OCI-LY7 (cell line): ENCODE data around the gene COL15A1.

ENCODE experiments used
- EZH2phosphoT487 ChIP-seq: fragments of 200-600 bp; sonication (generic); IDR thresholded peaks from 2 replicates; pipeline ENCODE4 v1.6.1; 2018; ENCODE audit warnings: low read depth, borderline replicate concordance, mild to moderate bottlenecking, mixed run types, antibody characterized with exemption, low read length, moderate library complexity, mixed read lengths
- TF ChIP-seq, protein P1 (sequence below): fragments of 200-600 bp; sonication (generic); conservative IDR thresholded peaks from 2 replicates; pipeline ENCODE4 v1.5.1; 2014; ENCODE audit warnings: mild to moderate bottlenecking, antibody characterized with exemption, low read length, moderate library complexity, mixed read lengths

DNA sequence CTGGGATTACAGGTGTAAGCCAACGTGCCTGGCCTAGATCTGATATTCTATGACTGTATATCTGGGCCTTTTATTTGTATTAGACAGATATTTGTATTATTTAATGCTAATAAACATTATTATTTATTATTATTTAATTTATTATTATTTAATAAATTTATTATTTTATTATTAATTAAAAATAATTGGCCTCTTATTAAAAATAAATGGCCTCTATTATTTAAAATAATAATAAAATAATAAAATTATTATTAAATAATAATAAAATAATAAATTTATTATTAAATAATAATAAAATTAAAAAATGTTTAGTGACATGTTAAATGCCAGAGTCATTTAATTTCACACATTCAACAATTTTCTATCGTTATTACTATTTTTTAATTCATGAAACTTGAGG is 9.8 kb upstream of the COL15A1 start:
- TF ChIP-seq, protein P1, sequence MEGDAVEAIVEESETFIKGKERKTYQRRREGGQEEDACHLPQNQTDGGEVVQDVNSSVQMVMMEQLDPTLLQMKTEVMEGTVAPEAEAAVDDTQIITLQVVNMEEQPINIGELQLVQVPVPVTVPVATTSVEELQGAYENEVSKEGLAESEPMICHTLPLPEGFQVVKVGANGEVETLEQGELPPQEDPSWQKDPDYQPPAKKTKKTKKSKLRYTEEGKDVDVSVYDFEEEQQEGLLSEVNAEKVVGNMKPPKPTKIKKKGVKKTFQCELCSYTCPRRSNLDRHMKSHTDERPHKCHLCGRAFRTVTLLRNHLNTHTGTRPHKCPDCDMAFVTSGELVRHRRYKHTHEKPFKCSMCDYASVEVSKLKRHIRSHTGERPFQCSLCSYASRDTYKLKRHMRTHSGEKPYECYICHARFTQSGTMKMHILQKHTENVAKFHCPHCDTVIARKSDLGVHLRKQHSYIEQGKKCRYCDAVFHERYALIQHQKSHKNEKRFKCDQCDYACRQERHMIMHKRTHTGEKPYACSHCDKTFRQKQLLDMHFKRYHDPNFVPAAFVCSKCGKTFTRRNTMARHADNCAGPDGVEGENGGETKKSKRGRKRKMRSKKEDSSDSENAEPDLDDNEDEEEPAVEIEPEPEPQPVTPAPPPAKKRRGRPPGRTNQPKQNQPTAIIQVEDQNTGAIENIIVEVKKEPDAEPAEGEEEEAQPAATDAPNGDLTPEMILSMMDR = no peak
- TF ChIP-seq EZH2phosphoT487 = no peak
